Endodermal cell (in vitro differentiated cells): ENCODE data around the gene DLX5. TPM values are rescaled to one million over a fixed set of nuclear protein-coding genes. Genes with fewer than 3 reads are reported as not detected.
A peak's percentile ranks its signal among the peaks of the same experiment; 100 is the strongest.

ENCODE experiments used
- DNase-seq: peaks from one replicate; pipeline ENCODE4 v3.0.0-alpha.2; 2017
- H3K27ac ChIP-seq: 2 replicates; pipeline ENCODE4 v1.5.1; 2013; ENCODE audit warnings: mild to moderate bottlenecking, low read depth, low read length, moderate library complexity
- H3K27me3 ChIP-seq: 2 replicates; pipeline ENCODE4 v1.6.1; 2013; ENCODE audit warnings: mild to moderate bottlenecking, low read length, moderate library complexity; ENCODE audit not compliant: insufficient read depth, control insufficient read depth, poor library complexity, severe bottlenecking
- H3K36me3 ChIP-seq: 2 replicates; pipeline ENCODE4 v1.7.0; 2013; ENCODE audit warnings: mild to moderate bottlenecking, low read length, moderate library complexity; ENCODE audit not compliant: control insufficient read depth, insufficient read depth
- H3K4me1 ChIP-seq: one replicate; pipeline ENCODE4 v1.7.0; 2013; ENCODE audit warnings: low read length; ENCODE audit not compliant: control insufficient read depth, insufficient read depth
- H3K4me3 ChIP-seq: 2 replicates; pipeline ENCODE4 v1.5.1; 2013; ENCODE audit warnings: mild to moderate bottlenecking, low read length, moderate library complexity
- H3K9ac ChIP-seq: 2 replicates; pipeline ENCODE4 v1.6.1; 2013; ENCODE audit warnings: mild to moderate bottlenecking, low read length, moderate library complexity; ENCODE audit not compliant: poor library complexity, severe bottlenecking; ENCODE audit errors: extremely low read depth
- H3K9me3 ChIP-seq: 2 replicates; pipeline ENCODE4 v1.6.1; 2013; ENCODE audit warnings: mild to moderate bottlenecking, low read length, moderate library complexity; ENCODE audit not compliant: control insufficient read depth
- H3K27ac Mint-ChIP-seq: 2 replicates; pipeline ENCODE4 v1.8.0; 2020; ENCODE audit warnings: mixed read lengths
- H3K27me3 Mint-ChIP-seq: 2 replicates; pipeline ENCODE4 v1.8.0; 2021; ENCODE audit warnings: mild to moderate bottlenecking, mixed read lengths; ENCODE audit not compliant: insufficient read depth
- H3K36me3 Mint-ChIP-seq: 2 replicates; pipeline ENCODE4 v1.8.0; 2020; ENCODE audit warnings: low read depth, mixed read lengths
- H3K4me1 Mint-ChIP-seq: 2 replicates; pipeline ENCODE4 v1.8.0; 2020; ENCODE audit warnings: mixed read lengths
- H3K4me3 Mint-ChIP-seq: 2 replicates; pipeline ENCODE4 v1.8.0; 2020; ENCODE audit warnings: mild to moderate bottlenecking, moderate library complexity, mixed read lengths
- H3K9me3 Mint-ChIP-seq: 2 replicates; pipeline ENCODE4 v1.8.0; 2020; ENCODE audit warnings: mild to moderate bottlenecking, mixed read lengths
- CTCF ChIP-seq: fragments of 200-600 bp; sonication (generic); conservative IDR thresholded peaks from 2 replicates; pipeline ENCODE4 v1.5.0; 2021; ENCODE audit warnings: antibody characterized with exemption, mild to moderate bottlenecking
- WGBS, 2 experiments: methylation state at CpG; one replicate each; pipeline versions ENCODE4 v1.1.5 to v1.1.7; 2013; ENCODE audit warnings: missing lambda C conversion rate in 2 of 2, mixed read lengths in 1 of 2; ENCODE audit not compliant: insufficient coverage in 1 of 2, insufficient read length in 1 of 2; 5-methylcytosine and 5-hydroxymethylcytosine counted together
- total RNA-seq, 2 donors: library from RNA; stranded (reverse); fragmentation: NEBNext Ultra II Directional in 1 of 2; extraction: Animal tissue kit (Norgen Biotek cat#: 25700) in 1 of 2; gene quantifications; 2 replicates in 1 of 2; 3 replicates in 1 of 2; pipeline ENCODE4 v1.2.1, GENCODE V29; 2021

The DLX5 gene
- total RNA-seq, 2 donors from 2014 or later = not detected

GRCh38 chr7:96989859-96990317 lies 34.7 kb downstream of the DLX5 start:
- H3K4me1 ChIP-seq = no peaks in the 10 kb centered on the region
- no peak for TF ChIP-seq CTCF
- Mint-ChIP-seq H3K27ac (no peak overlapping the region), H3K4me1 (peaks cover 30% of the 10 kb centered on the region), H3K9me3 (peaks cover 7% of the 10 kb centered on the region), H3K27me3 (peaks cover 97% of the 10 kb centered on the region), H3K36me3 (no peaks in the 10 kb centered on the region), H3K4me3 (peak overlapping the region; percentile 38)
- no peaks in the 10 kb centered on the region for H3K36me3 ChIP-seq
- H3K9me3 ChIP-seq = peaks cover 15% of the 10 kb centered on the region
- H3K27ac ChIP-seq = no peak overlapping the region
- H3K27me3 ChIP-seq = peaks cover 99% of the 10 kb centered on the region
- 8 to 13% methylated on average over 3 to 8 of the region's 8 CpGs for WGBS, 2 experiments
- DNase-seq = no peak
- no peak overlapping the region for H3K9ac ChIP-seq
- H3K4me3 ChIP-seq = no peak overlapping the region

GRCh38 chr7:96989241-96989858 lies 35.3 kb downstream of the DLX5 start:
- peaks cover 30% of the 10 kb centered on the region for H3K4me1 Mint-ChIP-seq
- no peak overlapping the region for H3K27ac Mint-ChIP-seq
- H3K9ac ChIP-seq = no peak overlapping the region
- H3K27me3 Mint-ChIP-seq = peaks cover 92% of the 10 kb centered on the region
- H3K27me3 ChIP-seq = peaks cover 93% of the 10 kb centered on the region
- no peak overlapping the region for H3K4me3 ChIP-seq
- H3K9me3 ChIP-seq = peaks cover 15% of the 10 kb centered on the region
- TF ChIP-seq CTCF = no peak
- H3K9me3 Mint-ChIP-seq = peaks cover 7% of the 10 kb centered on the region
- peak; percentile 74 for DNase-seq
- H3K36me3 Mint-ChIP-seq = no peaks in the 10 kb centered on the region
- H3K4me3 Mint-ChIP-seq = peak overlapping the region; percentile 38
- no peaks in the 10 kb centered on the region for H3K4me1 ChIP-seq
- no peaks in the 10 kb centered on the region for H3K36me3 ChIP-seq
- H3K27ac ChIP-seq = no peak overlapping the region
- WGBS, 2 experiments = 3 to 7% methylated on average over 2 to 22 of the region's 22 CpGs

GRCh38 chr7:96987719-96988118 lies 36.9 kb downstream of the DLX5 start:
- Histone ChIP-seq H3K27ac (no peak overlapping the region), H3K27me3 (peaks cover 77% of the 10 kb centered on the region), H3K9me3 (peaks cover under 1% of the 10 kb centered on the region), H3K9ac (no peak overlapping the region), H3K4me3 (no peak overlapping the region), H3K36me3 (no peaks in the 10 kb centered on the region), H3K4me1 (no peaks in the 10 kb centered on the region)
- no peak overlapping the region for H3K27ac Mint-ChIP-seq
- peaks cover under 1% of the 10 kb centered on the region for H3K9me3 Mint-ChIP-seq
- peaks cover 26% of the 10 kb centered on the region for H3K4me1 Mint-ChIP-seq
- peaks cover 77% of the 10 kb centered on the region for H3K27me3 Mint-ChIP-seq
- H3K4me3 Mint-ChIP-seq = no peak overlapping the region
- no peak for DNase-seq
- no peak for TF ChIP-seq CTCF
- no peaks in the 10 kb centered on the region for H3K36me3 Mint-ChIP-seq
